ENCODE results near the gene ARL13A. TPM values are rescaled to one million over a fixed set of nuclear protein-coding genes. Genes with fewer than 3 reads are reported as not detected.
"Not testable (repeated sequence)": the region's sequence is repeated elsewhere in the genome, so short reads cannot be mapped to it uniquely, and the experiment has no call there.

Gene ARL13A
- total and polyA plus RNA-seq, 2 of the 8 experiments (the other 6 are each of a cell fraction or from before 2014, with no cell fraction given) = not detected

DNA sequence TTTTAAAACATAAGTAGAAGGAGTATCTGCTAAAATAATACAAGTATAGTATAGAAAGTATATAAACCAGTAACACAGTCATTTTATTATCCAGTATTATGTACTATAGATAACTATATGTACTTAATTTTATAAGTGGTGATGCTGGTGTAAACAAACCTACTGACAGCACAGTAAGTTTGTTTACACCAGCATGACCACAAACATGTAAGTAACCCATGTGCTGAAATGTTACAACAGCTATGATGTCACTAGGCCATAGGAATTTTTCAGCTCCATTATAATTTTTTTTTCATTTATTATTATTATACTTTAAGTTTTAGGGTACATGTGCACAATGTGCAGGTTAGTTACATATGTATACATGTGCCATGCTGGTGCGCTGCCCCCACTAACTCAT lies 42.5 kb downstream of the ARL13A start:
- H4K5ac ChIP-seq (ENCODE audit: insufficient read length, low read depth, low read length); H2BK12ac ChIP-seq (ENCODE audit: low read depth, low read length); CTCF ChIA-PET (ENCODE audit: partially characterized antibody); H3K56ac ChIP-seq (replicated peaks; ENCODE audit: insufficient read length, low read depth, low read length); POLR2A ChIA-PET (ENCODE audit: partially characterized antibody); H3K4me3 ChIP-seq (ENCODE audit: extremely low read depth in 1 of 4, insufficient read depth in 2 of 4, low read depth in 3 of 4, low read length in 4 of 4); H2BK120ac ChIP-seq (replicated peaks; ENCODE audit: low read depth, low read length); H3K27ac ChIP-seq (ENCODE audit: low read depth, low read length); H3K79me2 ChIP-seq (ENCODE audit: control insufficient read depth in 1 of 2, insufficient read depth in 2 of 2, low read length in 2 of 2); H3K14ac ChIP-seq (ENCODE audit: insufficient read length); H2AK5ac ChIP-seq (ENCODE audit: low read depth, low read length); FAIRE-seq; H2BK5ac ChIP-seq (ENCODE audit: low read depth, low read length); H3K4me2 ChIP-seq (ENCODE audit: insufficient read depth in 1 of 2, low read depth in 2 of 2, low read length in 2 of 2); H3K4ac ChIP-seq (replicated peaks; ENCODE audit: insufficient read length, low read depth, low read length); H2AFZ ChIP-seq (ENCODE audit: low read length); H3K27me3 ChIP-seq (replicated peaks in 1 of 4; ENCODE audit: control insufficient read depth in 3 of 4, extremely low read depth in 1 of 4, insufficient read depth in 3 of 4, low read length in 3 of 4); DNase-seq (ENCODE audit: low read depth in 1 of 2, low spot score in 2 of 2); H4K91ac ChIP-seq (replicated peaks; ENCODE audit: insufficient read length, low read length); H3K9ac ChIP-seq (replicated peaks in 1 of 4; ENCODE audit: extremely low read depth in 1 of 4, low read depth in 3 of 4, low read length in 3 of 4); H2BK20ac ChIP-seq (ENCODE audit: low read length); H2BK15ac ChIP-seq (ENCODE audit: low read length); H4K20me1 ChIP-seq (replicated peaks in 1 of 2; ENCODE audit: control insufficient read depth in 1 of 2, insufficient read depth in 2 of 2, low read length in 2 of 2); H3K4me1 ChIP-seq (replicated peaks in 1 of 4; ENCODE audit: control insufficient read depth in 3 of 4, insufficient read depth in 4 of 4, low read length in 3 of 4); H3K79me1 ChIP-seq (ENCODE audit: low read depth, low read length); H3K18ac ChIP-seq (ENCODE audit: extremely low read depth, low read length); H3K23ac ChIP-seq (ENCODE audit: insufficient read length); H3K23me2 ChIP-seq (ENCODE audit: low read depth, low read length); H4K8ac ChIP-seq (ENCODE audit: extremely low read depth, insufficient read depth, low read length); H3K9me3 ChIP-seq (ENCODE audit: insufficient read depth in 2 of 2, low read depth in 1 of 2, low read length in 1 of 2): not testable (repeated sequence)
- no CpG with 5 or more reads among the region's 1 CpG for WGBS, 2 experiments (ENCODE audit: extremely low coverage in 1 of 2, insufficient coverage in 1 of 2, insufficient read length in 1 of 2, insufficient replicate concordance in 2 of 2, low coverage in 1 of 2, low lambda C conversion rate in 2 of 2, missing lambda C conversion rate in 1 of 2)
- peaks cover 0 to 17% (median 1%) of the 10 kb centered on the region in 4 experiments; a peak in 2 of 8 replicates for H3K36me3 ChIP-seq (ENCODE audit: control insufficient read depth in 2 of 4, insufficient read depth in 4 of 4, low read length in 3 of 4)

Data from H1 (cell line).